NCI-H1694 treated with DMSO at 0.1 percent for 48 hours (cell line): ENCODE measurements around the gene CLN6.
"Not testable (repeated sequence)": the region's sequence is repeated elsewhere in the genome, so short reads cannot be mapped to it uniquely, and the experiment has no call there.

Source experiments
- DNase-seq: peaks from one replicate; lab custom pipeline; 2025; lab: John Stamatoyannopoulos, UW

The CLN6 gene

GRCh38 chr15:68206711-68207151 is 22.8 kb downstream of the CLN6 start:
- no peak for DNase-seq

- DNase-seq, result no peak
These were observed 23.5 kb downstream of the CLN6 start for GRCh38 chr15:68205954-68206539.

GRCh38 chr15:68205558-68205944 is 24.0 kb downstream of the CLN6 start:
- no peak for DNase-seq

- DNase-seq, result no peak
These were observed 24.6 kb downstream of the CLN6 start, which contains the start of gene CALML4 for GRCh38 chr15:68204776-68205557. CALML4 (minus strand) TSS chr15:68205332; CDS start chr15:68205247, 85 bp downstream.

GRCh38 chr15:68204361-68204760 is 25.2 kb downstream of the CLN6 start:
- no peak for DNase-seq

GRCh38 chr15:68203956-68204355 is 25.6 kb downstream of the CLN6 start:
- no peak for DNase-seq

- DNase-seq, result no peak
These were observed 26.0 kb downstream of the CLN6 start for GRCh38 chr15:68203486-68203885.

- DNase-seq, result not testable (repeated sequence)
These were observed 26.5 kb downstream of the CLN6 start for GRCh38 chr15:68202994-68203393.

GRCh38 chr15:68201879-68202261 is 27.7 kb downstream of the CLN6 start:
- no peak for DNase-seq

- no peak for DNase-seq
These were observed 28.2 kb downstream of the CLN6 start for GRCh38 chr15:68201153-68201878.

GRCh38 chr15:68200016-68200861 is 29.3 kb downstream of the CLN6 start:
- no peak for DNase-seq

- no peak for DNase-seq
These were observed 30.2 kb downstream of the CLN6 start for GRCh38 chr15:68199340-68199739.

- DNase-seq, result no peak
These were observed 31.7 kb downstream of the CLN6 start for GRCh38 chr15:68197661-68198437.

GRCh38 chr15:68197170-68197492 is 32.4 kb downstream of the CLN6 start:
- no peak for DNase-seq

- no peak for DNase-seq
These were observed 32.9 kb downstream of the CLN6 start for GRCh38 chr15:68196445-68197169.

GRCh38 chr15:68195336-68196112 is 34.0 kb downstream of the CLN6 start:
- no peak for DNase-seq

- no peak for DNase-seq
These were observed 36.6 kb downstream of the CLN6 start for GRCh38 chr15:68192804-68193486.

GRCh38 chr15:68192117-68192516 is 37.4 kb downstream of the CLN6 start:
- no peak for DNase-seq

GRCh38 chr15:68191555-68191954 is 38.0 kb downstream of the CLN6 start:
- no peak for DNase-seq
